K562 (cell line): Measurements from ENCODE around the gene OR8A1. TPM values are rescaled to one million over a fixed set of nuclear protein-coding genes. Genes with fewer than 3 reads are reported as not detected.

Experiments used
- BRF1 ChIP-seq: IDR thresholded peaks from 3 replicates; pipeline ENCODE4 v1.6.1; 2011; ENCODE audit warnings: borderline replicate concordance, mild to moderate bottlenecking; ENCODE audit not compliant: insufficient read length; ENCODE audit errors: extremely low read depth
- CCNT2 ChIP-seq: IDR thresholded peaks from 2 replicates; pipeline ENCODE4 v1.6.1; 2011; ENCODE audit warnings: borderline replicate concordance, low read depth, mild to moderate bottlenecking, moderate library complexity, mixed read lengths, low read length; ENCODE audit not compliant: insufficient read length; ENCODE audit errors: extremely low read depth
- CHD1 ChIP-seq: fragments of 200-600 bp; sonication (generic); IDR thresholded peaks from one replicate; pipeline ENCODE4 v1.6.1; 2012; ENCODE audit warnings: mild to moderate bottlenecking, moderate library complexity, low read length, inconsistent platforms
- ELF2 ChIP-seq: fragments of 250-450 bp; sonication (Bioruptor Pico); IDR thresholded peaks from 2 replicates; pipeline ENCODE4 v1.5.0; 2021; ENCODE audit warnings: mild to moderate bottlenecking
- ESRRA ChIP-seq: fragments of 450-650 bp; IDR thresholded peaks from 2 replicates; pipeline ENCODE4 v1.6.1; 2014; ENCODE audit warnings: low read depth, mild to moderate bottlenecking, moderate library complexity, borderline replicate concordance
- ETV1 ChIP-seq: fragments of 450-650 bp; conservative IDR thresholded peaks from 2 replicates; pipeline ENCODE4 v1.6.1; 2016; ENCODE audit warnings: missing genetic modification characterization, control low read depth, low read depth, missing compliant biosample characterization
- FOSL1 ChIP-seq: fragments of 200-800 bp; sonication (Bioruptor generic); conservative IDR thresholded peaks from 2 replicates; pipeline ENCODE4 v1.6.1; 2016; ENCODE audit warnings: missing genetic modification characterization, missing compliant biosample characterization
- FOXK2 ChIP-seq, 2 experiments: fragments of 450-650 bp; IDR thresholded peaks in 1 of 2; conservative IDR thresholded peaks in 1 of 2; 2 replicates each; pipeline ENCODE4 v1.6.1; 2016; ENCODE audit warnings: low read depth in 2 of 2, mild to moderate bottlenecking in 1 of 2
- GTF3C2 ChIP-seq: IDR thresholded peaks from 3 replicates; pipeline ENCODE4 v1.6.1; 2011; ENCODE audit warnings: borderline replicate concordance, mild to moderate bottlenecking, moderate library complexity; ENCODE audit not compliant: insufficient read length; ENCODE audit errors: extremely low read depth
- LARP7 ChIP-seq: fragments of 450-650 bp; IDR thresholded peaks from 2 replicates; pipeline ENCODE4 v1.6.1; 2016
- MIER1 ChIP-seq: fragments of 450-650 bp; IDR thresholded peaks from 2 replicates; pipeline ENCODE4 v1.6.1; 2016; ENCODE audit warnings: antibody characterized with exemption, mild to moderate bottlenecking, low read depth
- NELFE ChIP-seq: IDR thresholded peaks from 2 replicates; pipeline ENCODE4 v1.6.1; 2011; ENCODE audit warnings: mild to moderate bottlenecking; ENCODE audit not compliant: insufficient read depth, insufficient read length
- SETDB1 ChIP-seq: IDR thresholded peaks from one replicate; pipeline ENCODE4 v1.6.1; 2012; ENCODE audit warnings: low read length, control low read depth, inconsistent platforms
- SMAD4 ChIP-seq: fragments of 250-450 bp; sonication (Bioruptor Pico); conservative IDR thresholded peaks from 2 replicates; pipeline ENCODE4 v1.8.0; 2021; ENCODE audit warnings: inconsistent platforms, mild to moderate bottlenecking, moderate library complexity
- SMARCA5 ChIP-seq: fragments of 450-650 bp; IDR thresholded peaks from 2 replicates; pipeline ENCODE4 v1.6.1; 2016
- SP1 ChIP-seq: sonication (generic); formaldehyde crosslinking; IDR thresholded peaks from 2 replicates; pipeline ENCODE4 v1.8.1; 2022; ENCODE audit warnings: mild to moderate bottlenecking, missing genetic modification reagents
- TEAD4 ChIP-seq, 2 experiments: sonication (generic) in 1 of 2; formaldehyde crosslinking in 1 of 2; IDR thresholded peaks; 2 replicates each; pipeline versions ENCODE4 v1.6.1 to v1.8.0; 2012 to 2022; ENCODE audit warnings: borderline replicate concordance in 1 of 2, inconsistent platforms in 1 of 2, low read length in 1 of 2, mild to moderate bottlenecking in 1 of 2, missing genetic modification reagents in 1 of 2
- TOE1 ChIP-seq, 2 experiments: fragments of 450-650 bp in 1 of 2; sonication (generic) in 1 of 2; formaldehyde crosslinking in 1 of 2; IDR thresholded peaks; 2 replicates each; pipeline versions ENCODE4 v1.7.1 to v1.8.0; 2016 to 2022; ENCODE audit warnings: borderline replicate concordance in 2 of 2, mild to moderate bottlenecking in 2 of 2, antibody characterized with exemption in 1 of 2, inconsistent platforms in 1 of 2, low read depth in 1 of 2, missing genetic modification reagents in 1 of 2, moderate library complexity in 1 of 2
- YY1 ChIP-seq, 3 experiments: IDR thresholded peaks; 2 replicates each; pipeline ENCODE4 v1.6.1; 2011; ENCODE audit warnings: low read length in 2 of 3, mild to moderate bottlenecking in 2 of 3, moderate library complexity in 2 of 3, borderline replicate concordance in 1 of 3, control low read depth in 1 of 3, low read depth in 1 of 3; ENCODE audit not compliant: insufficient read depth in 3 of 3, insufficient replicate concordance in 2 of 3, control insufficient read depth in 1 of 3, insufficient read length in 1 of 3; ENCODE audit errors: extremely low read depth in 1 of 3
- ZKSCAN1 ChIP-seq: fragments of 150-350 bp; IDR thresholded peaks from 2 replicates; pipeline ENCODE4 v1.6.1; 2016; ENCODE audit warnings: low read depth, low read length
- ZNF12 ChIP-seq: sonication (generic); formaldehyde crosslinking; IDR thresholded peaks from 2 replicates; pipeline ENCODE4 v1.4.0; 2020; ENCODE audit warnings: mild to moderate bottlenecking, missing genetic modification reagents
- ZSCAN29 ChIP-seq: fragments of 450-650 bp; IDR thresholded peaks from 2 replicates; pipeline ENCODE4 v1.6.1; 2017
- polyA plus RNA-seq, 8 experiments: library from polyadenylated mRNA; depleted of rRNA in 4 of 8; stranded (reverse) in 5 of 8; unstranded in 3 of 8; fragments of >200 nt; fragmentation: Nextera tagmentation in 2 of 8; fragmentation: Illumina TruSeq in 1 of 8; extraction: Ambion mirVana in 2 of 8; extraction: Trizol in 1 of 8; gene quantifications; 2 replicates each; pipeline versions ENCODE4 v1.2.1 to v1.2.3, GENCODE V29; 2011 to 2014; ENCODE audit warnings: inconsistent platforms in 1 of 8, missing spikeins in 1 of 8
- total RNA-seq, 7 experiments: library from RNA; depleted of rRNA in 6 of 7; stranded (reverse); fragments of >200 nt in 6 of 7; fragmentation: Illumina TruSeq in 2 of 7; extraction: Trizol in 2 of 7; gene quantifications; 2 replicates each; pipeline versions ENCODE4 v1.2.1 to v1.2.3, GENCODE V29; 2011 to 2021; ENCODE audit warnings: low replicate concordance in 1 of 7
- TF ChIP-seq, protein P1 (sequence below), 2 experiments: fragments of 200-800 bp in 1 of 2; sonication (Bioruptor generic) in 1 of 2; sonication (generic) in 1 of 2; formaldehyde crosslinking in 1 of 2; IDR thresholded peaks in 1 of 2; conservative IDR thresholded peaks in 1 of 2; 2 replicates each; pipeline versions ENCODE4 v1.5.0 to v1.6.1; 2016 to 2020; ENCODE audit warnings: missing compliant biosample characterization in 1 of 2, missing genetic modification characterization in 1 of 2, missing genetic modification reagents in 1 of 2

OR8A1 gene
- total and polyA plus RNA-seq, 9 of the 15 experiments (the other 6 are each of a cell fraction or from before 2014, with no cell fraction given), result 0.27 to 2.7 (median 1.4) TPM

- TF ChIP-seq CHD1, result no peak
- TF ChIP-seq ZSCAN29, result no peak
- TF ChIP-seq SP1 (CRISPR knock-in tag), result no peak
- no peak for TF ChIP-seq FOXK2 (conservative IDR thresholded peaks at IDR 0.05 in 1 of 2, IDR thresholded peaks at IDR 0.05 in 1 of 2; ENCODE audit: low read depth in 2 of 2)
- no peak for TF ChIP-seq YY1 (IDR thresholded peaks at IDR 0.05; ENCODE audit: borderline replicate concordance in 1 of 3, control insufficient read depth in 1 of 3, extremely low read depth in 1 of 3, insufficient read depth in 3 of 3, insufficient read length in 1 of 3, insufficient replicate concordance in 2 of 3, low read depth in 1 of 3, low read length in 2 of 3)
- TF ChIP-seq MIER1, result no peak
- TF ChIP-seq NELFE, result no peak
- no peak for TF ChIP-seq LARP7
- no peak for TF ChIP-seq TOE1 (IDR thresholded peaks at IDR 0.05; ENCODE audit: borderline replicate concordance)
- no peak for TF ChIP-seq TOE1 (CRISPR knock-in tag; IDR thresholded peaks at IDR 0.05; ENCODE audit: borderline replicate concordance, low read depth)
- no peak for TF ChIP-seq BRF1
- peak; percentile 42 for TF ChIP-seq ETV1
- TF ChIP-seq ZNF12 (CRISPR knock-in tag), result no peak
- TF ChIP-seq, protein P1, sequence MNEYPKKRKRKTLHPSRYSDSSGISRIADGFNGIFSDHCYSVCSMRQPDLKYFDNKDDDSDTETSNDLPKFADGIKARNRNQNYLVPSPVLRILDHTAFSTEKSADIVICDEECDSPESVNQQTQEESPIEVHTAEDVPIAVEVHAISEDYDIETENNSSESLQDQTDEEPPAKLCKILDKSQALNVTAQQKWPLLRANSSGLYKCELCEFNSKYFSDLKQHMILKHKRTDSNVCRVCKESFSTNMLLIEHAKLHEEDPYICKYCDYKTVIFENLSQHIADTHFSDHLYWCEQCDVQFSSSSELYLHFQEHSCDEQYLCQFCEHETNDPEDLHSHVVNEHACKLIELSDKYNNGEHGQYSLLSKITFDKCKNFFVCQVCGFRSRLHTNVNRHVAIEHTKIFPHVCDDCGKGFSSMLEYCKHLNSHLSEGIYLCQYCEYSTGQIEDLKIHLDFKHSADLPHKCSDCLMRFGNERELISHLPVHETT (CRISPR knock-in tag; conservative IDR thresholded peaks at IDR 0.05 in 1 of 2, IDR thresholded peaks at IDR 0.05 in 1 of 2), result peak in 1 of 2 experiments; percentile 42; a peak in 1 of 4 replicates
- TF ChIP-seq GTF3C2, result no peak
- no peak for TF ChIP-seq CCNT2
- no peak for TF ChIP-seq FOSL1
- no peak for TF ChIP-seq SETDB1
- TF ChIP-seq ELF2, result 0 out of 2 replicates have a peak, but pooled peaks have one; percentile 63
- TF ChIP-seq ESRRA, result no peak
- peak; percentile 50; the same call in 1 of the 2 replicates for TF ChIP-seq TEAD4 (IDR thresholded peaks at IDR 0.05; ENCODE audit: low read length)
- TF ChIP-seq TEAD4 (CRISPR knock-in tag; IDR thresholded peaks at IDR 0.05; ENCODE audit: borderline replicate concordance), result no peak
- no peak for TF ChIP-seq ZKSCAN1
- TF ChIP-seq SMARCA5, result no peak
- TF ChIP-seq SMAD4, result peak; percentile 36
Measured at GRCh38 chr11:124536520-124536919, 33.3 kb upstream of the OR8A1 start (continued).
